Motor neuron (in vitro differentiated cells): ENCODE data around the gene SCRT2. TPM values are rescaled to one million over a fixed set of nuclear protein-coding genes. Genes with fewer than 3 reads are reported as not detected.

ENCODE experiments used
- ATAC-seq, 8 experiments: fragments of 200-7000 bp; cut with Tn5 transposase; replicated peaks in 6 of 8; 2 replicates each; pipeline ENCODE4 v1.8.0; 2021; ENCODE audit warnings: mild to moderate bottlenecking in 8 of 8, moderate library complexity in 8 of 8
- H3K27ac ChIP-seq, 2 donors: fragments of 250-450 bp; sonication (Bioruptor Pico); 2 replicates each; pipeline ENCODE4 v1.9.0; 2021; ENCODE audit warnings: antibody characterized with exemption in 2 of 2, mild to moderate bottlenecking in 2 of 2, moderate library complexity in 1 of 2
- H3K4me1 ChIP-seq, 2 donors: fragments of 250-450 bp; sonication (Bioruptor Pico); replicated peaks in 1 of 2; 2 replicates each; pipeline ENCODE4 v1.6.1; 2021; ENCODE audit warnings: antibody characterized with exemption in 2 of 2, mild to moderate bottlenecking in 2 of 2, moderate library complexity in 1 of 2
- H3K4me3 ChIP-seq, 5 donors: fragments of 250-450 bp; sonication (Bioruptor Pico); 2 replicates each; pipeline ENCODE4 v1.9.0; 2021; ENCODE audit warnings: antibody characterized with exemption in 5 of 5, mild to moderate bottlenecking in 5 of 5, moderate library complexity in 4 of 5
- WGBS, 10 experiments: fragments of 450-650 bp; shearing (Covaris generic); methylation state at CpG; one replicate each; pipeline ENCODE4 v1.0.0; 2022; 5-methylcytosine and 5-hydroxymethylcytosine counted together
- in situ Hi-C, 9 experiments: fragments of 400-800 bp; cut with MboI; loops; one replicate each; pipeline ENCODE4 v1.15.0; 2021; ENCODE audit warnings: low sequenced_read_pairs in 9 of 9, low pct_unique_long_range_greater_than_20kb in 2 of 9; ENCODE audit not compliant: unreplicated experiment in 9 of 9
- total RNA-seq, 8 experiments: library from RNA; unstranded; fragments of 300-600 nt; gene quantifications; 2 replicates each; pipeline versions ENCODE4 v1.2.3 to v1.2.4, GENCODE V29; 2022

Gene SCRT2
- total RNA-seq, 8 experiments from 2014 or later: 0.29 to 11.0 (median 4.2) TPM; not detected in 1

GRCh38 chr20:653110-653589 is 22.5 kb downstream of the SCRT2 start, which contains the start of gene SRXN1:
Gene SRXN1, minus strand, starts transcription at chr20:653200. Its CDS starts 15 bp downstream, at chr20:653185.
- peak; percentile 86 to 97 (median 94) for ATAC-seq
- WGBS, 10 experiments: no CpG with 5 or more reads among the region's 74 CpGs
- in situ Hi-C loops: no loop called here
- peak within 1 kb of the TSS; percentile 36 to 53 (median 41) for H3K4me3 ChIP-seq
- peak within 1 kb of the TSS in 1 of 2 donors; percentile 48 for H3K27ac ChIP-seq
- peaks cover 6 to 13% of the 10 kb centered on the region in 2 donors for H3K4me1 ChIP-seq

GRCh38 chr20:652615-653109 is 22.9 kb downstream of the SCRT2 start:
- peak in 2 of 8 experiments; percentile 34 to 42 for ATAC-seq
- in situ Hi-C loops: no loop called here
- H3K27ac ChIP-seq: peak overlapping the region in 1 of 2 donors; percentile 48
- peak overlapping the region; percentile 36 to 53 (median 41) for H3K4me3 ChIP-seq
- 0 to 40% (median 0%) methylated on average over 1 to 5 of the region's 36 CpGs; no CpG with 5 or more reads in 3 of the 10 experiments for WGBS, 10 experiments
- H3K4me1 ChIP-seq: peaks cover 6 to 13% of the 10 kb centered on the region in 2 donors

GRCh38 chr20:651713-652614 is 23.6 kb downstream of the SCRT2 start:
- peak overlapping the region; percentile 36 to 53 (median 41) for H3K4me3 ChIP-seq
- ATAC-seq: peak in 1 of 8 experiments; percentile 1
- no peak overlapping the region for H3K27ac ChIP-seq
- in situ Hi-C loops: no loop called here
- 0 to 90% (median 69%) methylated on average over 2 to 12 of the region's 20 CpGs; no CpG with 5 or more reads in 3 of the 10 experiments for WGBS, 10 experiments
- H3K4me1 ChIP-seq: peaks cover 6 to 13% of the 10 kb centered on the region in 2 donors

- WGBS, 10 experiments: 20 to 100% (median 89%) methylated on average over 1 to 5 of the region's 5 CpGs; no CpG with 5 or more reads in 1 of the 10 experiments
- Histone ChIP-seq H3K27ac (no peak overlapping the region), H3K4me3 (no peak overlapping the region), H3K4me1 (peaks cover 9 to 15% of the 10 kb centered on the region in 2 donors)
- ATAC-seq: no peak
- in situ Hi-C loops: no loop called here
These were observed 24.6 kb downstream of the SCRT2 start for GRCh38 chr20:650954-651353.

- in situ Hi-C loops: no loop called here
- Histone ChIP-seq H3K27ac (no peak overlapping the region), H3K4me1 (peaks cover 14 to 21% of the 10 kb centered on the region in 2 donors), H3K4me3 (no peak overlapping the region)
- WGBS, 10 experiments: 40 to 100% (median 88%) methylated on average over 1 to 5 of the region's 5 CpGs; no CpG with 5 or more reads in 5 of the 10 experiments
- no peak for ATAC-seq
These were observed 25.3 kb downstream of the SCRT2 start for GRCh38 chr20:650281-650680.

DNA sequence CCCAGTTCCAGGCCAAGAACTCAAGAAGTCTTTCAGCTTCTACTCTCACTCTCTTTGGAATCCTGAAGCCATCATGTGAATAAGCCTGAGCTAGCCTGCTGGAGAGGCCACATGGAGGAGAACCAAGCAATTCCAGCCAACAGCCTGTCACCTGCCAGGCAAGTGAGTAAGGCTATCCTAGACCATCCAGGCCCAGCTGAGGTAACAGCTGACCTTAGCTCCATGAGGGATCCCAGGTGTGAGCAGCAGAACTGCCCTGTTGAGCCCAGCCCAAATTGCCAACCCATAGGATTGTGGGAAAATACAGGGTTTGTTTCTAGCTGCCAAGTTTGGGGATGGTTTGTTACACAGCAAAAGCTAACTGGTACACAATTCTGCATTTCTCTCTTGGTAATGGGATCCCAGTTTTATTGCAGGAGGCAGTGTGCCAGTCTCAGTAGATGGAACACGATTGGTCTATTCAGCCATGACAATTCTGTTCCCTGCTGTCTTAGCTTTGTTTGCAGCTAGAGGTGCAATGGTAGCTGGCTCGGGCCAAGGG is 28.1 kb downstream of the SCRT2 start:
- no peak for ATAC-seq
- in situ Hi-C loops: no loop called here
- 83 to 100% methylated on average over 1 of the region's 2 CpGs; no CpG with 5 or more reads in 8 of the 10 experiments for WGBS, 10 experiments
- Histone ChIP-seq H3K4me3 (no peak overlapping the region), H3K27ac (no peak overlapping the region), H3K4me1 (peaks cover 12 to 22% of the 10 kb centered on the region in 2 donors)

GRCh38 chr20:646868-647233 is 28.8 kb downstream of the SCRT2 start:
- no peak overlapping the region for H3K27ac ChIP-seq
- no peak overlapping the region for H3K4me3 ChIP-seq
- H3K4me1 ChIP-seq: peaks cover 7 to 16% of the 10 kb centered on the region in 2 donors
- ATAC-seq: no peak
- WGBS, 10 experiments: 80 to 100% (median 88%) methylated on average over 1 to 2 of the region's 2 CpGs; no CpG with 5 or more reads in 4 of the 10 experiments
- in situ Hi-C loops: no loop called here

GRCh38 chr20:646107-646867 is 29.3 kb downstream of the SCRT2 start:
- no peak for ATAC-seq
- in situ Hi-C loops: no loop called here

DNA sequence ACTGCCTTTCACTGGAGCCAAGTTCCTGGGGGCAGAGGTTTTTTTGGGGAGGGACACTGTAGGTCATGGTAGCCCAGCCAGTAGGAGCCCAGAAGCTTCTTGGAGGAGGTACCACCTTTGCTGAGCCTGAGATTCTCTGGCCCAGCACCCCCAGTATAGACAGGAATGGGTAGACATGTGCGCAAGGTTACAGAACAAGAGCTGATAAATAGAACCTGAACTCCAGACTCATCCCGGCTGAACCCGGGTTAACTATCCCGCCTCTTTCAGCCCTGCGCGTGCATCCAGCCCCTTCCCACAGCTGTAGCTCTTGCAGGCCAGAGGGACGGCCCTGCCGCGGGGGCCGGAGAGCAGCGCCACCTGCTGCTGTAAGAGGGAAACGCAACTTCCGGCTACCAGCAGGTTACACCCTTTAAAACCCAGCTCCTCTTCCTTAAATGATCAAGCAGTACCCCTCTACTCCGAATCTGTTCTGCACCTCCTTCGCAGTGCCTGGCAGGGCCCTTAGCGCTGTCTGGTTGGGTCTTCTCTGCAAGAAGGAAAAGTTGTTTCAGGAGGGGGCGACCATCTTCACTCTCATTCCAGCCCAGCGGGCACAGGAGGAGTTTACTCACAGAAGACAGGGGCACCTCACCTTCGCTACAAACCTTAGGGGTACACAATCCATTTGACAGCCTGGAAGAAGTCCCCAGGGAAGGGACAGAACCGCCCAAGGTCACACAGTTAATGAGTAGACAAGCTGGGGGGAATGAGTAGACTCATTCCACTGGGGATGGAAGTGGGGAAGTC is 30.1 kb downstream of the SCRT2 start:
- Histone ChIP-seq H3K4me3 (no peak overlapping the region), H3K27ac (no peak overlapping the region), H3K4me1 (peaks cover 7 to 16% of the 10 kb centered on the region in 2 donors)
- peak; percentile 69 to 91 (median 74) for ATAC-seq
- WGBS, 10 experiments: 0 to 50% (median 19%) methylated on average over 2 to 14 of the region's 20 CpGs; no CpG with 5 or more reads in 2 of the 10 experiments
- in situ Hi-C loops: no loop called here

More at GRCh38 chr20:646107-646867, 29.3 kb downstream of the SCRT2 start:
- H3K4me1 ChIP-seq: peaks cover 7 to 16% of the 10 kb centered on the region in 2 donors
- WGBS, 10 experiments: 61 to 86% (median 73%) methylated on average over 2 to 5 of the region's 10 CpGs; no CpG with 5 or more reads in 5 of the 10 experiments
- H3K27ac ChIP-seq: no peak overlapping the region
- H3K4me3 ChIP-seq: no peak overlapping the region

DNA sequence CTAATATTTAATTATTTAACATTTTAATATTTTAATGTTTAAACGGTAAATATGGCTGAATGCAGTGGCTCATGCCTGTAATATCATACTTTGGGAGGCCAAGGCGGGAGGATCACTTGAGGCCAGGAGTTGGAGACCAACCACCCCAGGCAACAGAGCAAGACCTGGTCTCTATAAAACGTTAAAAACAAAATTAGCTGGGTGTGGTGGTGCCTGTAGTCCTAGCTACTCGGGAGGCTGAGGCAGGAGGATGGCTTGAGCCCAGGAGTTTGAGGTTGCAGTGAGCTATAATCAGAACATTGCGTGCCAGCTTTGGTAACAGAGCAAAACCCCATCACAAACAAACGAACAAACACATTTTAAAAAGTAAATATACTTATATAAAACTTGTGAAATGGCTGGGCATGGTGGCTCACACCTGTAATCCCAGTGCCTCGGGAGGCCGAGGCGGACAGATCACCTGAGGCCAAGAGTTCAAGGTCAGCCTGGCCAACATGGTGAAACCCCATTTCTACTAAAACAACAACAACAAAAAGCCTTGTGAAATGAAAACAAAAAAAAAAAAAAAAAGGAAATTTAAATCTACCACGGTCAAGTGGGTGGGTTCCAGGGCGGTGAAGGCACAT is 30.8 kb downstream of the SCRT2 start:
- no peak overlapping the region for H3K4me3 ChIP-seq
- 43 to 93% (median 69%) methylated on average over 1 to 11 of the region's 11 CpGs for WGBS, 10 experiments
- ATAC-seq: no peak
- H3K27ac ChIP-seq: no peak overlapping the region
- H3K4me1 ChIP-seq: peaks cover 7 to 16% of the 10 kb centered on the region in 2 donors
- in situ Hi-C loops: no loop called here

- H3K4me3 ChIP-seq: peak overlapping the region in 3 of 5 donors; percentile 15 to 22 (median 18)
- no peak overlapping the region for H3K27ac ChIP-seq
- H3K4me1 ChIP-seq: peaks cover 7 to 16% of the 10 kb centered on the region in 2 donors
- in situ Hi-C loops: no loop called here
- WGBS, 10 experiments: 20 to 90% methylated on average over 1 to 2 of the region's 57 CpGs; no CpG with 5 or more reads in 8 of the 10 experiments
- ATAC-seq: peak in 7 of 8 experiments; percentile 13 to 82 (median 77)
These were observed 33.0 kb downstream of the SCRT2 start for GRCh38 chr20:642398-643174.
